Vagina (tissue), 2 donors: ENCODE measurements around the gene EXOSC2. TPM values are rescaled to one million over a fixed set of nuclear protein-coding genes. Genes with fewer than 3 reads are reported as not detected.

Experiments used
- DNase-seq, 2 donors: peaks; one replicate each; pipeline ENCODE4 v3.0.0-alpha.2; 2017; ENCODE audit errors: extremely low spot score in 2 of 2
- H3K27ac ChIP-seq: fragments of 200-600 bp; sonication (generic); one replicate; pipeline ENCODE4 v1.5.1; 2019
- H3K27me3 ChIP-seq: fragments of 200-600 bp; sonication (generic); one replicate; pipeline ENCODE4 v1.5.1; 2019
- H3K36me3 ChIP-seq, 2 donors: fragments of 200-600 bp; sonication (generic); one replicate each; pipeline ENCODE4 v1.5.1; 2017 to 2019
- H3K4me1 ChIP-seq: fragments of 200-600 bp; sonication (generic); one replicate; pipeline ENCODE4 v1.5.1; 2019
- H3K4me3 ChIP-seq, 2 donors: fragments of 200-600 bp; sonication (generic); 1 replicate in 1 of 2; 2 replicates in 1 of 2; pipeline ENCODE4 v1.5.1; 2016 to 2019
- H3K9me3 ChIP-seq: fragments of 200-600 bp; sonication (generic); one replicate; pipeline ENCODE4 v1.5.1; 2019
- POLR2A ChIP-seq, 2 donors: fragments of 450-650 bp; IDR thresholded peaks; one replicate each; pipeline ENCODE4 v1.6.1; 2017; ENCODE audit warnings: antibody characterized with exemption in 2 of 2, mild to moderate bottlenecking in 2 of 2, moderate library complexity in 2 of 2
- POLR2AphosphoS5 ChIP-seq, 2 donors: sonication (generic); formaldehyde crosslinking; IDR thresholded peaks; one replicate each; pipeline ENCODE4 v1.9.0; 2017; ENCODE audit warnings: antibody characterized with exemption in 2 of 2, mild to moderate bottlenecking in 2 of 2, low read depth in 1 of 2; ENCODE audit not compliant: insufficient read depth in 1 of 2
- intact Hi-C: fragments of 100-400 bp; cut with DNase I; formaldehyde crosslinking; loops from one replicate; pipeline ENCODE4 v1.15.1; 2023
- total RNA-seq: library from RNA; depleted of rRNA; stranded (reverse); fragments of >200 nt; gene quantifications from one replicate; pipeline ENCODE4 v1.2.3, GENCODE V29; 2016
- TF ChIP-seq, protein P1 (sequence below), 3 experiments: fragments of 450-650 bp in 2 of 3; fragments of 200-600 bp in 1 of 3; sonication (generic) in 1 of 3; IDR thresholded peaks; one replicate each; pipeline ENCODE4 v1.5.1; 2017 to 2019; ENCODE audit warnings: antibody characterized with exemption in 3 of 3, mild to moderate bottlenecking in 2 of 3, moderate library complexity in 2 of 3

The EXOSC2 gene
- total RNA-seq, 1 donor from 2014 or later, result 13.5 TPM

DNA sequence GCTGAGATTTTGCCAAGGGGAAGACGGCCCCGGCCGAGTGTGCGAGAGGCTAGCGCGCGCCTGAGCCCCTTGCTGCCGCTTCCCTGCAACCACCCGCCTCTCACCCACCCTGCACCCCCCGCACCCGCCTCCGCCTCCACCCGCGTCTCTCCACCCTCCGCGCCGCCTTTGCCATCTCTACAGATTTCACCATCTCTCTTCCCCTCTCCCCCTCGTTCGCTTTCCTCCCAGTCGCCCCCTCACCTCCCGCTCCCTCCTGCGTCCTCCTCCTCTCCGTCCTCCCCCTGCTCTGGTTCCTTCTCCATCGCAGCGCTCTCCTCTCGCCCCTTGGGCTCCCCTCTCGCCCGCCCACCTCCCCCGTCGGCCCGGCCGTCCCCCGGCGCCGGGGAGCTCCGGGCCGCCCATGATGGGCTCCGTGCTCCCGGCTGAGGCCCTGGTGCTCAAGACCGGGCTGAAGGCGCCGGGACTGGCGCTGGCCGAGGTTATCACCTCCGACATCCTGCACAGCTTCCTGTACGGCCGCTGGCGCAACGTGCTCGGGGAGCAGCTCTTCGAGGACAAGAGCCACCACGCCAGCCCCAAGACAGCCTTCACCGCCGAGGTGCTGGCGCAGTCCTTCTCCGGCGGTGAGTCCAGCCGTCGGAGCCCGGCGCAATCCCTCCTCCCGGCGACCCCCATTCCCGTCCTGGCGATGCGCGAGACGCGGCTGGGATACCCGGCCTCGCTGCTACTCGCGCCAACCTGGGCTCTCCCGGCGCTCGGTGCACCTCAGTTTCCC lies 29.1 kb upstream of the EXOSC2 start, which contains the start of gene PRDM12:
TSS of gene PRDM12 (plus strand) at position 344 of the 778 bp plus-strand sequence. CDS start at position 404, 60 bp downstream.
- no peak within 1 kb of the TSS for H3K27ac ChIP-seq
- H3K27me3 ChIP-seq, result peaks cover 46% of the 10 kb centered on the region
- intact Hi-C loops, result no loop called here
- no peak for TF ChIP-seq POLR2A (IDR thresholded peaks at IDR 0.05)
- no peak for TF ChIP-seq POLR2AphosphoS5 (IDR thresholded peaks at IDR 0.05; ENCODE audit: insufficient read depth in 1 of 2, low read depth in 1 of 2)
- TF ChIP-seq, protein P1, sequence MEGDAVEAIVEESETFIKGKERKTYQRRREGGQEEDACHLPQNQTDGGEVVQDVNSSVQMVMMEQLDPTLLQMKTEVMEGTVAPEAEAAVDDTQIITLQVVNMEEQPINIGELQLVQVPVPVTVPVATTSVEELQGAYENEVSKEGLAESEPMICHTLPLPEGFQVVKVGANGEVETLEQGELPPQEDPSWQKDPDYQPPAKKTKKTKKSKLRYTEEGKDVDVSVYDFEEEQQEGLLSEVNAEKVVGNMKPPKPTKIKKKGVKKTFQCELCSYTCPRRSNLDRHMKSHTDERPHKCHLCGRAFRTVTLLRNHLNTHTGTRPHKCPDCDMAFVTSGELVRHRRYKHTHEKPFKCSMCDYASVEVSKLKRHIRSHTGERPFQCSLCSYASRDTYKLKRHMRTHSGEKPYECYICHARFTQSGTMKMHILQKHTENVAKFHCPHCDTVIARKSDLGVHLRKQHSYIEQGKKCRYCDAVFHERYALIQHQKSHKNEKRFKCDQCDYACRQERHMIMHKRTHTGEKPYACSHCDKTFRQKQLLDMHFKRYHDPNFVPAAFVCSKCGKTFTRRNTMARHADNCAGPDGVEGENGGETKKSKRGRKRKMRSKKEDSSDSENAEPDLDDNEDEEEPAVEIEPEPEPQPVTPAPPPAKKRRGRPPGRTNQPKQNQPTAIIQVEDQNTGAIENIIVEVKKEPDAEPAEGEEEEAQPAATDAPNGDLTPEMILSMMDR (IDR thresholded peaks at IDR 0.05), result no peak
- peak within 1 kb of the TSS in 1 of 2 donors; percentile 36 for H3K4me3 ChIP-seq
- no peak for DNase-seq
- H3K9me3 ChIP-seq, result no peaks in the 10 kb centered on the region
- H3K36me3 ChIP-seq, result no peaks in the 10 kb centered on the region
- peaks cover 74% of the 10 kb centered on the region for H3K4me1 ChIP-seq

DNA sequence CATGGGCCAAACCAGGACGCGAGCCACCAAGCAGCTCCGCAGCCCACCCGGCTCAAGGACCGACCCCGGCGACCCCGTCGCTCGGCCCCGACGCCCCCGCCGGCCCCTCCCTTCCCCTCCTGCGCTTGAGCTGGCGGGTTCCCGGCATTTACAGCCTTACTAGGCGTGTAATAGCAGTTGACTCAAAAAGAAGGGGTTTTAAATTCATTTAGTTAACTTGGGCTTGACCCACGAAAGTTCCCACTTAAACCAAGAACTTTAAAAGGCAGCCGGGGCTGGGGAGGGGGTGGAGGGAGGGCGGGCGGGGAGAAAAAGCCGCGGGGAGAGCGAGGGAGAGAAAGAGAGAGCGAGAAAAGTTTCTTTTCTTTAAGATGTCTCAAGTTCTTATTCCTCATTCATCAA lies 28.6 kb upstream of the EXOSC2 start:
- TF ChIP-seq, protein P1 (IDR thresholded peaks at IDR 0.05), result no peak
- no peak for TF ChIP-seq POLR2A (IDR thresholded peaks at IDR 0.05)
- TF ChIP-seq POLR2AphosphoS5 (IDR thresholded peaks at IDR 0.05; ENCODE audit: insufficient read depth in 1 of 2, low read depth in 1 of 2), result no peak
- H3K4me3 ChIP-seq, result peak overlapping the region in 1 of 2 donors; percentile 36

GRCh38 chr9:130665431-130666392 lies 27.9 kb upstream of the EXOSC2 start:
- TF ChIP-seq, protein P1 (IDR thresholded peaks at IDR 0.05), result no peak
- intact Hi-C loops, result no loop called here
- Histone ChIP-seq H3K36me3 (no peaks in the 10 kb centered on the region), H3K4me3 (peak overlapping the region in 1 of 2 donors; percentile 10), H3K9me3 (no peaks in the 10 kb centered on the region), H3K27ac (no peak overlapping the region), H3K27me3 (peaks cover 38% of the 10 kb centered on the region), H3K4me1 (peaks cover 62% of the 10 kb centered on the region)
- DNase-seq, result no peak

More for the DNA sequence above, 28.6 kb upstream of the EXOSC2 start:
- no peak for DNase-seq
- no peaks in the 10 kb centered on the region for H3K9me3 ChIP-seq
- H3K27me3 ChIP-seq, result peaks cover 45% of the 10 kb centered on the region
- peaks cover 68% of the 10 kb centered on the region for H3K4me1 ChIP-seq
- intact Hi-C loops, result no loop called here
- H3K36me3 ChIP-seq, result no peaks in the 10 kb centered on the region
- H3K27ac ChIP-seq, result no peak overlapping the region

GRCh38 chr9:130666393-130667119 lies 27.0 kb upstream of the EXOSC2 start:
- TF ChIP-seq, protein P1 (IDR thresholded peaks at IDR 0.05), result no peak
- TF ChIP-seq POLR2AphosphoS5 (IDR thresholded peaks at IDR 0.05; ENCODE audit: insufficient read depth in 1 of 2, low read depth in 1 of 2), result no peak
- no peak for TF ChIP-seq POLR2A (IDR thresholded peaks at IDR 0.05)
- DNase-seq, result no peak
- no peaks in the 10 kb centered on the region for H3K9me3 ChIP-seq
- peaks cover 53% of the 10 kb centered on the region for H3K4me1 ChIP-seq
- no peaks in the 10 kb centered on the region for H3K36me3 ChIP-seq
- H3K4me3 ChIP-seq, result no peak overlapping the region
- peaks cover 30% of the 10 kb centered on the region for H3K27me3 ChIP-seq
- intact Hi-C loops, result no loop called here
- no peak overlapping the region for H3K27ac ChIP-seq
